A549 (cell line): ENCODE measurements around the gene CXCL12.

Source experiments
- CEBPB ChIP-seq, 2 experiments: fragments of >200 bp in 1 of 2; sonication (Bioruptor Twin) in 1 of 2; formaldehyde crosslinking in 1 of 2; IDR thresholded peaks; 2 replicates each; pipeline ENCODE4 v1.6.1; 2012 to 2016
- CTCF ChIP-seq: fragments of >200 bp; sonication (Bioruptor Twin); formaldehyde crosslinking; IDR thresholded peaks from 3 replicates; pipeline ENCODE4 v1.5.1; 2016
- EP300 ChIP-seq, 2 experiments: fragments of >200 bp; sonication (Bioruptor Twin); formaldehyde crosslinking; IDR thresholded peaks; 2 replicates in 1 of 2; 3 replicates in 1 of 2; pipeline ENCODE4 v1.6.1; 2016 to 2017
- KDM5A ChIP-seq: fragments of 200-600 bp; sonication (generic); IDR thresholded peaks from 2 replicates; pipeline ENCODE4 v1.6.1; 2016; ENCODE audit warnings: antibody characterized with exemption, mild to moderate bottlenecking
- MYC ChIP-seq: IDR thresholded peaks from 2 replicates; pipeline ENCODE4 v1.6.1; 2012; ENCODE audit warnings: mild to moderate bottlenecking, inconsistent platforms, low read length, improper control_type of control experiment, borderline replicate concordance
- POLR2A ChIP-seq: IDR thresholded peaks from 2 replicates; pipeline ENCODE4 v1.6.1; 2012; ENCODE audit warnings: mild to moderate bottlenecking, low read length
- RAD21 ChIP-seq, 2 experiments: fragments of >200 bp in 1 of 2; sonication (Bioruptor Twin) in 1 of 2; formaldehyde crosslinking in 1 of 2; IDR thresholded peaks in 1 of 2; conservative IDR thresholded peaks in 1 of 2; 2 replicates in 1 of 2; 3 replicates in 1 of 2; pipeline ENCODE4 v1.6.1; 2012 to 2018; ENCODE audit warnings: inconsistent platforms in 1 of 2
- TF ChIP-seq, protein P1 (sequence below): fragments of 250-450 bp; sonication (Bioruptor Pico); IDR thresholded peaks from 2 replicates; pipeline ENCODE4 v1.5.0; 2021; ENCODE audit warnings: mild to moderate bottlenecking, moderate library complexity, borderline replicate concordance

DNA sequence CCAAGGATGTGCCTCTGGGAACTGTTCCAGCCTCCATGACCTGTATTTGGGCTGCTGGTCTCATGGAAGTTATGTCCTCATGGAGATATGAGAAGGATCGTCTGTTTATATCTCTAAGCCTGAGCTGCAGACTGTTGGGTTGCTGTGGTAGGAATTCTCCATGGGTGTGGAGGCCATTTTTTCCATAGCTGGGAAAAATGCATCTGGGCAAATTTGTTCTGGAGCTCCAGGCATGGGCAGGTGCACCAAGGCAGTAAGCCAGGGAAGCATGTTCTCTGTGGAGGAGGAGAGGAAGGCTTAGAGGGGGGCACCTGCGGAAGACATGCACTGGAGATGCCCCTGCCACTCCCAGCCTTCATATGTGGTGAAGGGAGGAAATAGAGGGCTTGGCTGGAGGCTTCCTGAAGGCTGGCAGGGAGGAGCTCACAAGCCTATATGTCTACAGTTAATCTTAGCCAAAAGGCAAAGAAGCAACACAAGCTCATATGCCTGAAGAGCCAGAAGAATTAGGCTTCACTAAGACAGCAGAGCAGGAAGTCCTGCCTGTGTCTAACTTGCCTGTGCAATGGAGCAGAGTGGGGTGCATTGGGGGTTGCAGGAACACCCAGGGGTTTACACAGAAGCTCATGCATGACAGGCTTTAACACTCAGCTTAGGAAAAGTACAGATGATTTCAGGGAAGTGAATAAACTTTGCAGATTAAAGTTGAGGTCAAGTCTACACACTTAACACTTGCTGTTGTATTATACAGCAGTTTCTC lies 35.1 kb upstream of the CXCL12 start:
- TF ChIP-seq CTCF: no peak
- TF ChIP-seq POLR2A: no peak
- TF ChIP-seq, protein P1, sequence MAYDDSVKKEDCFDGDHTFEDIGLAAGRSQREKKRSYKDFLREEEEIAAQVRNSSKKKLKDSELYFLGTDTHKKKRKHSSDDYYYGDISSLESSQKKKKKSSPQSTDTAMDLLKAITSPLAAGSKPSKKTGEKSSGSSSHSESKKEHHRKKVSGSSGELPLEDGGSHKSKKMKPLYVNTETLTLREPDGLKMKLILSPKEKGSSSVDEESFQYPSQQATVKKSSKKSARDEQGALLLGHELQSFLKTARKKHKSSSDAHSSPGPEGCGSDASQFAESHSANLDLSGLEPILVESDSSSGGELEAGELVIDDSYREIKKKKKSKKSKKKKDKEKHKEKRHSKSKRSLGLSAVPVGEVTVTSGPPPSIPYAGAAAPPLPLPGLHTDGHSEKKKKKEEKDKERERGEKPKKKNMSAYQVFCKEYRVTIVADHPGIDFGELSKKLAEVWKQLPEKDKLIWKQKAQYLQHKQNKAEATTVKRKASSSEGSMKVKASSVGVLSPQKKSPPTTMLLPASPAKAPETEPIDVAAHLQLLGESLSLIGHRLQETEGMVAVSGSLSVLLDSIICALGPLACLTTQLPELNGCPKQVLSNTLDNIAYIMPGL (CRISPR knock-in tag): no peak
- TF ChIP-seq EP300 (IDR thresholded peaks at IDR 0.05): no peak
- TF ChIP-seq KDM5A: no peak
- no peak for TF ChIP-seq RAD21 (conservative IDR thresholded peaks at IDR 0.05 in 1 of 2, IDR thresholded peaks at IDR 0.05 in 1 of 2)
- no peak for TF ChIP-seq CEBPB (IDR thresholded peaks at IDR 0.05)
- TF ChIP-seq MYC: no peak
